ENCODE results near the gene SLC25A33.

Gene SLC25A33

GRCh38 chr1:9518454-9518998 lies 20.7 kb upstream of the SLC25A33 start:
- TF ChIP-seq TAF1 (IDR thresholded peaks at IDR 0.05; ENCODE audit: borderline replicate concordance, low read depth, low read length) (no peak), POLR2A (IDR thresholded peaks at IDR 0.05; ENCODE audit: low read depth, low read length) (no peak), POLR2AphosphoS5 (IDR thresholded peaks at IDR 0.05; ENCODE audit: low read depth, low read length) (no peak)
- no peak for DNase-seq (ENCODE audit: insufficient read length)
- no peak for FAIRE-seq

- TF ChIP-seq POLR2A (IDR thresholded peaks at IDR 0.05; ENCODE audit: low read depth, low read length) (no peak), POLR2AphosphoS5 (IDR thresholded peaks at IDR 0.05; ENCODE audit: low read depth, low read length) (no peak), TAF1 (IDR thresholded peaks at IDR 0.05; ENCODE audit: borderline replicate concordance, low read depth, low read length) (no peak)
- DNase-seq (ENCODE audit: insufficient read length) (no peak), FAIRE-seq (no peak)
Measured at GRCh38 chr1:9520411-9520810, 18.9 kb upstream of the SLC25A33 start.

- TF ChIP-seq TAF1 (IDR thresholded peaks at IDR 0.05; ENCODE audit: borderline replicate concordance, low read depth, low read length) (no peak), POLR2A (IDR thresholded peaks at IDR 0.05; ENCODE audit: low read depth, low read length) (no peak), POLR2AphosphoS5 (IDR thresholded peaks at IDR 0.05; ENCODE audit: low read depth, low read length) (no peak)
- FAIRE-seq (peak; percentile 14), DNase-seq (ENCODE audit: insufficient read length) (peak; percentile 41)
Measured at GRCh38 chr1:9529190-9529589, 10.1 kb upstream of the SLC25A33 start.

GRCh38 chr1:9530320-9530719 lies 8.9 kb upstream of the SLC25A33 start:
- no peak for FAIRE-seq
- no peak for DNase-seq (ENCODE audit: insufficient read length)
- TF ChIP-seq POLR2AphosphoS5 (IDR thresholded peaks at IDR 0.05; ENCODE audit: low read depth, low read length) (no peak), POLR2A (IDR thresholded peaks at IDR 0.05; ENCODE audit: low read depth, low read length) (no peak), TAF1 (IDR thresholded peaks at IDR 0.05; ENCODE audit: borderline replicate concordance, low read depth, low read length) (no peak)

GRCh38 chr1:9534953-9535352 lies 4.3 kb upstream of the SLC25A33 start:
- TF ChIP-seq POLR2A (IDR thresholded peaks at IDR 0.05; ENCODE audit: low read depth, low read length) (no peak), TAF1 (IDR thresholded peaks at IDR 0.05; ENCODE audit: borderline replicate concordance, low read depth, low read length) (no peak), POLR2AphosphoS5 (IDR thresholded peaks at IDR 0.05; ENCODE audit: low read depth, low read length) (no peak)
- FAIRE-seq (no peak), DNase-seq (ENCODE audit: insufficient read length) (no peak)

- no peak for FAIRE-seq
- no peak for DNase-seq (ENCODE audit: insufficient read length)
- TF ChIP-seq TAF1 (IDR thresholded peaks at IDR 0.05; ENCODE audit: borderline replicate concordance, low read depth, low read length) = no peak
- TF ChIP-seq POLR2AphosphoS5 (IDR thresholded peaks at IDR 0.05; ENCODE audit: low read depth, low read length) = no peak
- no peak for TF ChIP-seq POLR2A (IDR thresholded peaks at IDR 0.05; ENCODE audit: low read depth, low read length)
Measured at GRCh38 chr1:9536301-9536700, 3.0 kb upstream of the SLC25A33 start.

GRCh38 chr1:9537863-9538668 lies 1.2 kb upstream of the SLC25A33 start:
- FAIRE-seq = peak; percentile 40
- no peak for DNase-seq (ENCODE audit: insufficient read length)
- TF ChIP-seq POLR2AphosphoS5 (IDR thresholded peaks at IDR 0.05; ENCODE audit: low read depth, low read length) = no peak
- TF ChIP-seq TAF1 (IDR thresholded peaks at IDR 0.05; ENCODE audit: borderline replicate concordance, low read depth, low read length) = no peak
- no peak for TF ChIP-seq POLR2A (IDR thresholded peaks at IDR 0.05; ENCODE audit: low read depth, low read length)

- TF ChIP-seq POLR2A (IDR thresholded peaks at IDR 0.05; ENCODE audit: low read depth, low read length) = no peak
- no peak for TF ChIP-seq POLR2AphosphoS5 (IDR thresholded peaks at IDR 0.05; ENCODE audit: low read depth, low read length)
- TF ChIP-seq TAF1 (IDR thresholded peaks at IDR 0.05; ENCODE audit: borderline replicate concordance, low read depth, low read length) = no peak
- FAIRE-seq (no peak), DNase-seq (ENCODE audit: insufficient read length) (no peak)
Measured at GRCh38 chr1:9538669-9539164, 548 bp upstream of the SLC25A33 start.

GRCh38 chr1:9539829-9540550 lies 725 bp downstream of the SLC25A33 start:
- DNase-seq (ENCODE audit: insufficient read length) (peak; percentile 70), FAIRE-seq (peak; percentile 84)
- TF ChIP-seq POLR2AphosphoS5 (IDR thresholded peaks at IDR 0.05; ENCODE audit: low read depth, low read length) (0 out of 2 replicates have a peak, but pooled peaks have one; percentile 27), POLR2A (IDR thresholded peaks at IDR 0.05; ENCODE audit: low read depth, low read length) (no peak)

GRCh38 chr1:9542430-9542829 lies 3.2 kb downstream of the SLC25A33 start:
- DNase-seq (ENCODE audit: insufficient read length) (no peak), FAIRE-seq (no peak)
- TF ChIP-seq POLR2A (IDR thresholded peaks at IDR 0.05; ENCODE audit: low read depth, low read length) (no peak), POLR2AphosphoS5 (IDR thresholded peaks at IDR 0.05; ENCODE audit: low read depth, low read length) (no peak), TAF1 (IDR thresholded peaks at IDR 0.05; ENCODE audit: borderline replicate concordance, low read depth, low read length) (no peak)

- FAIRE-seq (no peak), DNase-seq (ENCODE audit: insufficient read length) (no peak)
- TF ChIP-seq POLR2AphosphoS5 (IDR thresholded peaks at IDR 0.05; ENCODE audit: low read depth, low read length) (no peak), POLR2A (IDR thresholded peaks at IDR 0.05; ENCODE audit: low read depth, low read length) (no peak), TAF1 (IDR thresholded peaks at IDR 0.05; ENCODE audit: borderline replicate concordance, low read depth, low read length) (no peak)
Measured at GRCh38 chr1:9544926-9545325, 5.7 kb downstream of the SLC25A33 start.
